ENCODE results near the gene TPSG1. TPM values are rescaled to one million over a fixed set of nuclear protein-coding genes. Genes with fewer than 3 reads are reported as not detected.

TPSG1 gene
- total and polyA plus RNA-seq, 8 donors = 0.34 to 0.92 (median 0.35) TPM; not detected in 5

DNA sequence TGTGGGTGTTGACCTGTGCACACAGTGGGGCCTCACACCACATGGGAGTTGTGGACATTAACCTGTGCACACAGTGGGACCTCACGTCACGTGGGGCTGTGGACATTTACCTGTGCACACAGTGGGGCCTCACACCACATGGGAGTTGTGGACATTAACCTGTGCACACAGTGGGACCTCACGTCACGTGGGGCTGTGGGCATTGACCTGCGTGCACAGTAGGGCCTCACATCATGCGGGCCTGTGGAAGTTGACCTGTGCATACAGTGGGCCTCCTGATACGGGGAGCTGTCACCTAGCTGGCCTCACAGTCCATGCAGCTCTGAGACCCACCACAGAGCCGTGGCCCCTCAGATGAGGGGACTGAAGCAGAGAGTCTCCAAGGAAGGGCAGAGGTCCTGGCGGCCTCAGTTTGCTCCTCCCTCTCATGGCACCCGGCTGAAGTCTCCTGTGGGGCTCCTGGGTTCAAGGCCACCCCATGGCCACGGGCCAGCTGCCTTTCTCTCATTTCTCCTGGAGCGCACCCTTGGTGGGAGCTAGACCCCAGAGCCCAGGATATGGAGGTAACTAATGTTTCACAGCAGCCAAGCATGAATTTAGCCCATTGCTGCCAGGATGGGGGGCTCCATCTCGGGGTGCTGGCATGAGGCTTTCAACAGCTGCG lies 51.1 kb downstream of the TPSG1 start:
- Histone ChIP-seq H3K9me3 (no peaks in the 10 kb centered on the region), H3K36me3 (no peaks in the 10 kb centered on the region), H3K4me3 (no peak overlapping the region), H3K4me1 (no peaks in the 10 kb centered on the region), H3K27ac (no peak overlapping the region), H3K27me3 (peaks cover 0 to 83% of the 10 kb centered on the region in 2 donors)
- TF ChIP-seq CTCF (IDR thresholded peaks at IDR 0.05) = no peak
- no peak for DNase-seq
- intact Hi-C loops (cut with DNase I) = no loop called here
- no peak for ATAC-seq

DNA sequence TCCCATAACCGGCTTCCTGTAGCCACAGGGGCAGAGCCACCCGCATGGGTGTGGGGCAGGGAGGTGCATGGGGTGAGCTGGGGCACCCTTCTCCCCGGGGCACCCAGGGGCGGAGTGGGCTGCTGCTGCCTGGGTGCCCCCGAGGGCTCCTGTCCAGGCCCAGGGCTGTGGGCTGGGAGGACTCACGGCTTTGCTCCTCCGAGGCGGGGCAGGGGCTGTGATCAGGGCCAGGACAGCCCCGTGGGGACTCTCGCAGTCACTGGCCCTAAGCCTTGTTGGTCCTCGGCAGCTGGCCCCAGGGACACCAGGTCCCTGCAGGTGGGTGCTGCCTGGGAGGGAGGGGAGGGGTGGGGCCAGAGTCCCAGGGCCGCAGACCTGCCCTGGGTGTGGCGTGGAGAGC lies 52.4 kb downstream of the TPSG1 start:
- no peaks in the 10 kb centered on the region for H3K9me3 ChIP-seq
- no peak overlapping the region for H3K4me3 ChIP-seq
- no peak overlapping the region for H3K27ac ChIP-seq
- intact Hi-C loops (cut with DNase I) = no loop called here
- DNase-seq = no peak
- ATAC-seq = no peak
- H3K4me1 ChIP-seq = no peaks in the 10 kb centered on the region
- peaks cover 0 to 83% of the 10 kb centered on the region in 2 donors for H3K27me3 ChIP-seq
- no peaks in the 10 kb centered on the region for H3K36me3 ChIP-seq
- TF ChIP-seq CTCF (IDR thresholded peaks at IDR 0.05) = no peak

DNA sequence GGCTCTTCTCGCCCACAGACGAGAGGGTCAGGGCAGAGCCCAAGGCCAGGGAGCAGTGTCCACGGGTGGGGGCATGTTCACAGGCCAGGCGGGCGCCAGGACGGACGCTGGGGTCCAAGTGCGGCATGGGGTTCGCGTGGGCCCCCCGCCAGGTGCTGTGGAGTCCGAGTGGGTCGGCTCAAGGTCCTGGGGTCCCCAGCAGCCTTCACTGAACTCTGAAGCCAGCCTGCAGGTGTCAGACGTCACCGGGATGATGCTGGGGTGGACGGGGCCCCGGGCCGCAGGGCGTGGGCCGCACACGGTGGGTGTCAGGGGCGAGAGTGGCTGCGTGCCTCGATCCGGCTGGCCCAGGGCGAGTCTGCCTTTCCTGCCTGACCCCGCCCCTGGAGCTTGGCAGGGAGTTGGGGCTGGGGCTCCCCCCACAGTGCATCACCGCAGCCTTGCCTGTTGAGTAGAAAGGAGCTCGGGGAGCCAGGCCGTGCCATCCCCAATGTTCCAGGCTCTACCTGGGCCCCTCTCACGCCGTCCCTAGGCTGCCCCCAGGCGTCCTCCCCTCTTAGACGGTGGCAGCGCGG lies 53.1 kb downstream of the TPSG1 start:
- H3K9me3 ChIP-seq = no peaks in the 10 kb centered on the region
- no peak overlapping the region for H3K4me3 ChIP-seq
- intact Hi-C loops (cut with DNase I) = no loop called here
- TF ChIP-seq CTCF (IDR thresholded peaks at IDR 0.05) = no peak
- H3K27me3 ChIP-seq = peaks cover 0 to 83% of the 10 kb centered on the region in 2 donors
- H3K4me1 ChIP-seq = no peaks in the 10 kb centered on the region
- H3K27ac ChIP-seq = no peak overlapping the region
- ATAC-seq (no peak), DNase-seq (no peak)
- no peaks in the 10 kb centered on the region for H3K36me3 ChIP-seq

Other genes with a start within 250 kb of the TPSG1 start
- gene SOX8, start 243.5 kb downstream of the TPSG1 start, total RNA-seq = under 1 TPM; 0.26 to 0.50 TPM
- 1 to 10 TPM; 2.2 to 4.1 (median 2.8) TPM for gene SOX8, start 243.5 kb downstream of the TPSG1 start, polyA plus RNA-seq (ENCODE audit: insufficient read length in 6 of 6)
- gene SSTR5, start 152.5 kb downstream of the TPSG1 start, total RNA-seq = not detected
- gene SSTR5, start 152.5 kb downstream of the TPSG1 start, polyA plus RNA-seq (ENCODE audit: insufficient read length in 6 of 6) = under 1 TPM in 1 of 6 donors, not detected in 5; 0.11 TPM
- gene C1QTNF8, start 129.0 kb downstream of the TPSG1 start, total RNA-seq = not detected
- gene C1QTNF8, start 129.0 kb downstream of the TPSG1 start, polyA plus RNA-seq (ENCODE audit: insufficient read length in 6 of 6) = under 1 TPM in 3 of 6 donors, not detected in 3; 0.10 to 0.23 (median 0.10) TPM
- 10 to 100 TPM in 1 of 2 donors, 1 to 10 TPM in 1; 7.0 to 14.0 TPM for gene CACNA1H, start 72.2 kb downstream of the TPSG1 start, total RNA-seq
- gene CACNA1H, start 72.2 kb downstream of the TPSG1 start, polyA plus RNA-seq (ENCODE audit: insufficient read length in 6 of 6) = 1 to 10 TPM; 3.4 to 7.7 (median 7.0) TPM
- 10 to 100 TPM in 1 of 2 donors, 1 to 10 TPM in 1; 3.0 to 55.5 TPM for gene TPSB2, start 4.9 kb upstream of the TPSG1 start, total RNA-seq
- gene TPSB2, start 4.9 kb upstream of the TPSG1 start, polyA plus RNA-seq (ENCODE audit: insufficient read length in 6 of 6) = under 1 TPM in 2 of 6 donors, not detected in 4; 0.13 to 0.17 TPM
- 10 to 100 TPM; 35.1 to 51.0 TPM for gene TPSAB1, start 15.4 kb upstream of the TPSG1 start, total RNA-seq
- under 1 TPM in 2 of 6 donors, not detected in 4; 0.21 to 0.25 TPM for gene TPSAB1, start 15.4 kb upstream of the TPSG1 start, polyA plus RNA-seq (ENCODE audit: insufficient read length in 6 of 6)
- gene TPSD1, start 30.8 kb upstream of the TPSG1 start, total RNA-seq = under 1 TPM in 1 of 2 donors, not detected in 1; 0.37 TPM
- not detected for gene TPSD1, start 30.8 kb upstream of the TPSG1 start, polyA plus RNA-seq (ENCODE audit: insufficient read length in 6 of 6)
- gene UBE2I, start 84.4 kb upstream of the TPSG1 start, total RNA-seq = 100 to 1,000 TPM in 1 of 2 donors, 10 to 100 TPM in 1; 89.0 to 111 TPM
- gene UBE2I, start 84.4 kb upstream of the TPSG1 start, polyA plus RNA-seq (ENCODE audit: insufficient read length in 6 of 6) = 100 to 1,000 TPM; 133 to 188 (median 146) TPM
- gene BAIAP3, start 108.4 kb upstream of the TPSG1 start, total RNA-seq = 1 to 10 TPM; 2.6 to 6.0 TPM
- gene BAIAP3, start 108.4 kb upstream of the TPSG1 start, polyA plus RNA-seq (ENCODE audit: insufficient read length in 6 of 6) = 1 to 10 TPM; 1.4 to 8.3 (median 4.2) TPM
- 10 to 100 TPM; 46.3 to 57.0 TPM for gene TSR3, start 126.6 kb upstream of the TPSG1 start, total RNA-seq
- gene TSR3, start 126.6 kb upstream of the TPSG1 start, polyA plus RNA-seq (ENCODE audit: insufficient read length in 6 of 6) = 10 to 100 TPM; 33.6 to 52.3 (median 44.8) TPM
- 10 to 100 TPM; 74.2 to 97.4 TPM for gene GNPTG, start 126.7 kb upstream of the TPSG1 start, total RNA-seq
- gene GNPTG, start 126.7 kb upstream of the TPSG1 start, polyA plus RNA-seq (ENCODE audit: insufficient read length in 6 of 6) = 10 to 100 TPM; 32.0 to 55.0 (median 46.2) TPM
- gene UNKL, start 189.4 kb upstream of the TPSG1 start, total RNA-seq = 10 to 100 TPM; 18.9 to 27.3 TPM
- 10 to 100 TPM; 19.5 to 22.5 (median 20.8) TPM for gene UNKL, start 189.4 kb upstream of the TPSG1 start, polyA plus RNA-seq (ENCODE audit: insufficient read length in 6 of 6)
- gene UQCC4, start 195.5 kb upstream of the TPSG1 start, total RNA-seq = 10 to 100 TPM; 10.3 to 12.9 TPM
- gene UQCC4, start 195.5 kb upstream of the TPSG1 start, polyA plus RNA-seq (ENCODE audit: insufficient read length in 6 of 6) = 10 to 100 TPM; 10.3 to 13.3 (median 11.5) TPM
- under 1 TPM in 1 of 2 donors, not detected in 1; 0.31 TPM for gene PERCC1, start 205.8 kb upstream of the TPSG1 start, total RNA-seq
- gene PERCC1, start 205.8 kb upstream of the TPSG1 start, polyA plus RNA-seq (ENCODE audit: insufficient read length in 6 of 6) = 1 to 10 TPM; 1.2 to 4.4 (median 3.4) TPM
- gene CCDC154, start 219.3 kb upstream of the TPSG1 start, total RNA-seq = 1 to 10 TPM; 1.5 to 2.7 TPM
- 10 to 100 TPM in 2 of 6 donors, 1 to 10 TPM in 4; 4.9 to 11.8 (median 8.2) TPM for gene CCDC154, start 219.3 kb upstream of the TPSG1 start, polyA plus RNA-seq (ENCODE audit: insufficient read length in 6 of 6)
- 100 to 1,000 TPM; 110 to 130 TPM for gene CLCN7, start 249.8 kb upstream of the TPSG1 start, total RNA-seq
- gene CLCN7, start 249.8 kb upstream of the TPSG1 start, polyA plus RNA-seq (ENCODE audit: insufficient read length in 6 of 6) = 10 to 100 TPM; 28.6 to 35.4 (median 30.2) TPM

Measured in left lung (tissue), 10 donors.